ENCODE results near the gene AEBP2. TPM values are rescaled to one million over a fixed set of nuclear protein-coding genes. Genes with fewer than 3 reads are reported as not detected.

Gene AEBP2
- total RNA-seq, 2 experiments from 2014 or later = 42.9 to 44.8 TPM

DNA sequence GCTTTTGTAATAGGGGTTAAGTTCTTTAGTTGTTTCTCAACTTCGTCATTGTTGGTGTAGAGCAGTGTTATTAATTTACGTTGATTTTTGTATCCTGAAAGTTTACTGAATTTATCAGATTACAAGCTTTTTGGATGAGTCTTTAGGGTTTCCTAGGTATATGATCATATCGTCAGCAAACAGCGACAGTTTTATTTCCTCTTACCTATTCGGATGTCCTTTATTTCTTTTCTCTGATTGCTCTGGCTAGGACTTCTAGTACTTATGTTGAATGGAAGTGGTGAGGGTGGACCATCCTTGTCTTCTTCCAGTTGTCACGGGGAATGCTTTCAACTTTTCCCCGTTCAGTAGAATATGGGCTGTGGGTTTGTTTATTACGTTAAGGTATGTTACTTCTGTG lies 37.8 kb downstream of the AEBP2 start:
- no peak for TF ChIP-seq CTCF (IDR thresholded peaks at IDR 0.05)
- Histone ChIP-seq H3K27me3 (ENCODE audit: control insufficient read depth in 1 of 2, insufficient read depth in 2 of 2, low read length in 2 of 2) (no peaks in the 10 kb centered on the region), H3K4me3 (ENCODE audit: low read length) (no peak overlapping the region), H3K4me1 (ENCODE audit: insufficient read depth, low read length) (peaks cover 10% of the 10 kb centered on the region), H3K9me3 (ENCODE audit: control insufficient read depth in 1 of 2, insufficient read depth in 1 of 2, low read length in 2 of 2) (peaks cover 14% of the 10 kb centered on the region in 2 experiments), H3K27ac (ENCODE audit: low read depth in 1 of 2, low read length in 2 of 2) (no peak overlapping the region), H3K36me3 (ENCODE audit: insufficient read depth, low read length) (peaks cover 51% of the 10 kb centered on the region)
- no peaks in the 10 kb centered on the region for H3K27me3 Mint-ChIP-seq
- DNase-seq (no peak), ATAC-seq (ENCODE audit: poor library complexity) (no peak)
- no peak overlapping the region for H3K4me3 Mint-ChIP-seq
- ChIA-PET CTCF (no interaction called here), POLR2A (no interaction called here)
- peak overlapping the region; percentile 48 for H3K27ac Mint-ChIP-seq
- intact Hi-C loops (cut with DNase I, micrococcal nuclease) = no loop called here
- H3K36me3 Mint-ChIP-seq (ENCODE audit: low read depth) = peaks cover 98% of the 10 kb centered on the region
- H3K9me3 Mint-ChIP-seq = peaks cover 16% of the 10 kb centered on the region
- H3K4me1 Mint-ChIP-seq (ENCODE audit: low read depth) = peaks cover 54% of the 10 kb centered on the region

DNA sequence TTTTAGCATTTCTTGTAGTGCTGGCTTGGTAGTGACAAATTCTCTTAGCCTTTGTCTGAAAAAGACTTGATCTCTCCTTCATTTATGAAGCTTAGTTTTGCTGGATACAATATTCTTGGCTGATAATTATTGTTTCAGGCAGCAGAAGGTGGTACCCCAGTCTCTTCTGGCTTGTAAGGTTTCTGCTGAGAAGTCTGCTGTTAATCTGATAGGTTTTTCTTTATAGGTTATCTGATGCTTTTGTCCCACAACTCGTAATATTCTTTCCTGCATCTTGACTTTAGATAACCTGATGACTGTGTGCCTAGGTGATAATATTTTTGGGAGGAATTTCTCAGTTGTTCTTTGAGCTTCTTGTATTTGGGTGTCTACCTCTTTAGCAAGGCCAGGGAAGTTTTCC lies 41.2 kb downstream of the AEBP2 start:
- peaks cover 16% of the 10 kb centered on the region for H3K9me3 Mint-ChIP-seq
- DNase-seq = no peak
- Histone ChIP-seq H3K27me3 (ENCODE audit: control insufficient read depth in 1 of 2, insufficient read depth in 2 of 2, low read length in 2 of 2) (no peaks in the 10 kb centered on the region), H3K27ac (ENCODE audit: low read depth in 1 of 2, low read length in 2 of 2) (no peak overlapping the region), H3K4me3 (ENCODE audit: low read length) (no peak overlapping the region), H3K36me3 (ENCODE audit: insufficient read depth, low read length) (peaks cover 29% of the 10 kb centered on the region), H3K4me1 (ENCODE audit: insufficient read depth, low read length) (peaks cover 38% of the 10 kb centered on the region), H3K9me3 (ENCODE audit: control insufficient read depth in 1 of 2, insufficient read depth in 1 of 2, low read length in 2 of 2) (peaks cover 14% of the 10 kb centered on the region in 2 experiments)
- intact Hi-C loops (cut with DNase I, micrococcal nuclease) = loop anchor here (5.0 kb wide), 1 partner anchor 38 kb away; no protein-coding TSS in a partner anchor
- H3K27ac Mint-ChIP-seq = no peak overlapping the region
- ATAC-seq (ENCODE audit: poor library complexity) = no peak
- no peaks in the 10 kb centered on the region for H3K27me3 Mint-ChIP-seq
- no peak overlapping the region for H3K4me3 Mint-ChIP-seq
- ChIA-PET POLR2A (interaction anchor here (0.7 kb wide), 1 partner anchor 21 kb away, joined by 3 read pairs; no protein-coding TSS in a partner anchor), CTCF (interaction anchor here (0.8 to 1.7 kb wide), 2 partner anchors 13 to 19 kb away, joined by 4 to 5 read pairs; no protein-coding TSS in a partner anchor)
- H3K4me1 Mint-ChIP-seq (ENCODE audit: low read depth) = peaks cover 64% of the 10 kb centered on the region
- TF ChIP-seq CTCF (IDR thresholded peaks at IDR 0.05) = no peak
- H3K36me3 Mint-ChIP-seq (ENCODE audit: low read depth) = peaks cover 97% of the 10 kb centered on the region

DNA sequence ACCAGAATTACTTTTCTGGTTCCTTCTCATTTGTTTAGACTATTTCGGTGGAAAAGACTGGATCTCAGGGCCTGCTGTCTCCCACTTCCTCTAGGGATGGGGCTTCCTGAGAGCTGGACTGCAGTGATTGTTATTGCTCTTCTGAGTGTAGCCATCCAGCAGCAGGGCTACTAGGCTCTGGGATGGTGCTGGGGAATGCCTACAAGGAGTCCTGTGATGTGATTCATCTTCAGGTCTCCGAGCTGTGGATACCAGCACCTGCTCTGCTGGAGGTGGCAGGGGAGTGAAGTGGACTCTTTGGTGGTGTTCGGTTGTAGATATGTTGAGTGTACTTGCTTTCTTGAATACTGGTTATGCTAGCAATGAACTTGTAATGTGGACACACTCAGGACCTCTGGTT lies 42.7 kb downstream of the AEBP2 start:
- H3K27ac Mint-ChIP-seq = peak overlapping the region; percentile 70
- CTCF ChIA-PET = interaction anchor here (0.8 kb wide), 1 partner anchor 8 kb away, joined by 3 read pairs; no protein-coding TSS in a partner anchor
- Histone ChIP-seq H3K9me3 (ENCODE audit: control insufficient read depth in 1 of 2, insufficient read depth in 1 of 2, low read length in 2 of 2) (peaks cover 14% of the 10 kb centered on the region in 2 experiments), H3K4me3 (ENCODE audit: low read length) (no peak overlapping the region), H3K27me3 (ENCODE audit: control insufficient read depth in 1 of 2, insufficient read depth in 2 of 2, low read length in 2 of 2) (no peaks in the 10 kb centered on the region), H3K27ac (ENCODE audit: low read depth in 1 of 2, low read length in 2 of 2) (peak overlapping the region; percentile 54 to 75), H3K4me1 (ENCODE audit: insufficient read depth, low read length) (peaks cover 40% of the 10 kb centered on the region), H3K36me3 (ENCODE audit: insufficient read depth, low read length) (peaks cover 29% of the 10 kb centered on the region)
- no peaks in the 10 kb centered on the region for H3K27me3 Mint-ChIP-seq
- no peak for TF ChIP-seq CTCF (IDR thresholded peaks at IDR 0.05)
- H3K9me3 Mint-ChIP-seq = peaks cover 10% of the 10 kb centered on the region
- POLR2A ChIA-PET = no interaction called here
- ATAC-seq (ENCODE audit: poor library complexity) (no peak), DNase-seq (no peak)
- H3K4me1 Mint-ChIP-seq (ENCODE audit: low read depth) = peaks cover 64% of the 10 kb centered on the region
- peaks cover 97% of the 10 kb centered on the region for H3K36me3 Mint-ChIP-seq (ENCODE audit: low read depth)
- intact Hi-C loops (cut with DNase I, micrococcal nuclease) = loop anchor here (5.0 kb wide), 1 partner anchor 40 kb away; no protein-coding TSS in a partner anchor
- H3K4me3 Mint-ChIP-seq = peak overlapping the region; percentile 45

Data from CD4-positive, alpha-beta T cell (primary cell).